UCSD-AML1 (cell line): ENCODE measurements around the gene CCNB1.
"Not testable (repeated sequence)": the region's sequence is repeated elsewhere in the genome, so short reads cannot be mapped to it uniquely, and the experiment has no call there.

ENCODE experiments used
- DNase-seq: peaks from one replicate; lab custom pipeline; 2025; ENCODE audit not compliant: unreplicated experiment; lab: John Stamatoyannopoulos, UW

The CCNB1 gene

DNA sequence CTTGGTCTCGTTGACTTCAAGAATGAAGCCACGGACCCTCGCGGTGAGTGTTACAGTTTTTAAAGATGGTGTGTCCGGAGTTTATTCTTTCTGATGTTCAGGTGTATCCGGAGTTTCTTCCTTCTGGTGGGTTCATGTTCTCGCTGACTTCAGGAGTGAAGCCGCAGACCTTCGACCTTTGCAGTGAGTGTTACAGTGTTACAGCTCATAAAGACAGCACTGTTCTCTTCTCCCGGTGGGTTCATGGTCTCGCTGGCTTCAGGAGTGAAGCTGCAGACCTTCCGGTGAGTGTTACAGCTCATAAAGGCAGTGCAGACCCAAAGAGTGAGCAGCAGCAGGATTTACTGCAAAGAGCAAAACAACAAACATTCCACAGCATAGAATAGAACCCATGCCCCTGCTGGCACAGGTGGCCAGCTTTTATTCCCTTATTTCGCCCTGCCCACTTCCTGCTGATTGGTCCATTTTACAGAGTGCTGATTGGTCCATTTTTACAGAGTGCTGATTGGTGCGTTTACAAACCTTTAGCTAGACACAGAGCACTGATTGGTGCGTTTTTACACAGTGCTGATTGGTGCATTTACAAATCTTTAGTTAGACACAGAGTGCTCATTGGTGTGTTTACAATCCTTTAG, 14.8 kb downstream of the CCNB1 start:
- DNase-seq: not testable (repeated sequence)

DNA sequence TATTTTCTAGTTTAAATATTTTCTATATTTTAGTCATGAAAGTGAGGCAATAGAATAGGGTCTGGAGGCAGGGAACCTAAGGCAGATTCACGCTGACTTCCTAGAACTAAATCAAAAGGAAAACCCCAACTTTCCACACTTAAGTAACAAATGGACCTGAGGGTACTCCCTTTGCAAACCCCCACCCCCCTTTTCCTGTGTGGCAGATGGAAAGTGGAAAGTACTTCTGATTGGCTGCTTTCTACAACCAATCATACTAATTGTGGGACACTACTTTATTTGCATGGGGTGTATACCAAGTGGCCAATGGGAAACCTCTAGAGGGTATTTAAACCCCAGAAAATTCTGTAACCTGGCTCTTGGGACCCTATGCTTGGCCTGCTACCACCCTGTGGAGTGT, 17.7 kb downstream of the CCNB1 start:
- DNase-seq: no peak

DNA sequence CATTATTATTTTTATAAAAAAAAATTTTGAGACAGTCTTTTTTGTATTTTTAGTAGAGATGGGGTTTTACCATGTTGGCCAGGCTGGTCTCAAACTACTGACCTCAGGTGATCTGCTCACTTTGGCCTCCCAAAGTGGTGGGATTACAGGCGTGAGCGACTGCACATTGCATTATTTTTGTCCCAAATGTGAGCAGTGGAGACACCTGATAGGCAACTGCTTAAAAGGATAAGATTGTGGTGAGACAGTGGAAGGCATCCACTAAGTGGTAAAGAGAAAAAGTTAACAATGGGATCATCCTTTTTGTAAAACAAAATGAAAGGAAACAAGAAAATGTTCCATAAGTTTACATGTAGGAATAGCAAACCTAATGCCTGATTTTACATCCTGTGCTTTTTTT, 20.4 kb downstream of the CCNB1 start:
- no peak for DNase-seq

DNA sequence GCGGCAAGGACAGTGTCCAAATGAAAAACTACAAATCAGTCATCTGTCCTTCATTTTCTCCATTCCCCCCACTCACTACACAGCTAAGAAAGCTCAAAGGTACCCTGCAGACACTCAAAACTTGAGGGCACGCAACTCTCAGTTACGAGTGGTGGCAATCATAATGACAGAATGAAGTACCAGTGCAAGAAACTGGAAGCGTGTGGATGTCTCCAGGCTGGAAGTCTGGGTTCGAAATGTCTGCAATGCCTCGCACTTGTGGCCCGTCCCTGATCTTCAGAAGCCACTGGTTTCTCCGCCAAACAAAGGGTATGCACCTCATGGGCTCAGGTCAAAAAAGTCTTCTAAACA, 21.8 kb downstream of the CCNB1 start:
- DNase-seq: no peak

DNA sequence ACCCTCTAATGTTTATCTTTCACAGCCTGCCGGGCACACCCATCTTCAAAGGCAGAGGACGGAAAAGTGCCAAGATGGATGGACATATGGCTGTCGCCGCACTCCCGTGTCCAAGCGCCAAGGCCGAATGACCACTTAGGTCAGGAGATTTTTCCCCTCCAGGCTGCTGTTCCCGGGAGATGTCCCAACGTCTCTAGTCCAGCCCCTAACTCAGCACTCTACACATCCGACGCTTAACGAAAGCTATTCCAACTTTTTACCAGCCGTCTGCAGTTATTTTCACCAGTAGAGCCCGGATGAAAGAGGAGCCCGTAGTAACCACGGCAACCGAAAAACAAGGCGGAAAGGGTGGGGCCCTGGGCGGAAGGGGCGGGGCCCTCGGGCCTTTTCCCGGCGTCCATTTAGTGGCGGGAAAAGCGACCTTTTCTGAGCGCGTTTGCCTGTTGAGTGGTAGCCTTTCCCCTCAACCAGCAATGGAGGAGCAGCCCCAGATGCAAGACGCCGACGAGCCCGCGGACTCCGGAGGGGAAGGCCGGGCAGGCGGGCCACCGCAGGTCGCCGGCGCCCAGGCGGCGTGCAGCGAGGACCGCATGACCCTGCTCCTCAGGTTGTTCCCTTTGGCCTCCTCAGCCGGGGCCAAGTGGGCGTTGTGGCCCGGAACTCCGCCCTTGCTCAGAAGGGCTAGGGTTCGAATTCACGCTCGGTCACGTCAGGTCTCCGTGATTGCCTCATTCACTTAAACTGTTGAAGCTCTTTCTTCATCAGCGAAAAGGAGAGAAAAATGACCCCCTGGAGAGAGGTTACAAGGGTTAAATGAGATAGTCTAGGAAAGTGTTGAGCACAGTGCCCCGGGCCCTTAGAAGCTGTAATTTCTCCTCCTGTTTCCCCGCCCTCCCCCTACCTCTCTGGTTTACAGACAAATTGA, 22.5 kb downstream of the CCNB1 start, which contains the start of gene CENPH:
Gene CENPH, plus strand, starts transcription at position 422 of the 925 bp plus-strand sequence. Its CDS starts 52 bp downstream, at position 474.
- peak; percentile 92 for DNase-seq

DNA sequence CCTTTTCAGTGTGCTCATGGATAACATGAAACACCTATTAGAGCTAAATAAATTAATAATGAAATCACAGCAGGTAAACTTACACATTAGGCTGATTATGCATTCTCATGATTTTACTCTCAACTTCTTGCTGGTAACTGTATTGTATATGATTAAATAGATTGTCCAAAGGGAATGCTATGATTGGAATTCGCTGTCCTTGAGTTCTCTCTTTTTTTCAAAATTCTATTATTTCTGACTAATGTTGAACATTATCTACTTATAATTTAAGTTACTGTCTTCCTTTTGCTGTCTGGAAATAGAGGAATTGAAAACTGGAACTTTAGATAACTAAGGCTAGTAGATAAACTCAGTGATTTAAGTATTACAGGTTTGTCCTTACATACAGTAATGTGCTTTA, 35.5 kb downstream of the CCNB1 start:
- DNase-seq: no peak

DNA sequence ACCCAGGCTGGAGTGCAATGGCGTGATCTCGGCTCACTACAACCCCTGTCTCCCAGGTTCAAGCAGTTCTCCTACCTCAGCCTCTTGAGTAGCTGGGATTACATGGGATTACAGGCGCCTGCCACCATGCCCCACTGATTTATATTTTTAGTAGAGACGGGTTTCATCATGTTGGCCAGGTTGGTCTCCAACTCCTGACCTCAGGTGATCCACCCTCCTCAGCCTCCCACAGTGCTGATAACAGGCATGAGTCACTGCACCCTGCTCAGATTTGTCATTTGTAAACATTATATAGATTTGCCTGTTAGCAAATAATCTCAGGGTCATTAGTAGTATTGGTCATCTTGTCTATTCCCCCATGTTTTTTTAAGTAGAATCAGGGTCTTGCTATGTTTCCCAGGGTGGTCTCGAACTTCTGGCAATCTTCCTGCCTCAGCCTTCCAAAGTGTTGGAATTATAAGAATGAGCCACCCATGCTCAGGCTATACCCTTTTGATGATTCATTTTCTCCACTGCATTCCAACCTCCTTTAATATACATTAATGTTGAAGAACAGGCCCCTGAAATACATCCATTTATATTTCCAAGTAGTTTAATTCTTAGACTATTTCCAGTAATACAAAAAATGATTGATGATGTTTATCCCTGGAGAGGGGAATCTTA, 39.7 kb downstream of the CCNB1 start:
- no peak for DNase-seq

DNA sequence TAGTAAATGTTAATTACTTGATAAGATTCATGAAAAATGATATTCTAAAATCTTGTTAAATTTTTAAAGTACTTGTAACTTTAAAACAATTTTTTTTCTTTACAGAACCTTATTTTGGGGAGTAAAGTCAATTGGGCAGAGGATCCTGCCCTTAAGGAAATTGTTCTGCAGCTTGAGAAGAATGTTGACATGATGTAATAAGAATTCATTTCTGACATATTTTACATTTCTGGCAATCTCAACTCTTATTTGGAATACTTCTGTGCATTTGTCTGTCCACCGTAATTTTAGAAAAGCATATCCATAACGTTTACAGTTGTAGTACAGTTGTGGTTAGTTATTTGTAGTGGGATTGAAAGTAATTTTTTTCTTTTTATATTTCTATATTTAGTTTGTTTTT, 42.7 kb downstream of the CCNB1 start:
- no peak for DNase-seq

DNA sequence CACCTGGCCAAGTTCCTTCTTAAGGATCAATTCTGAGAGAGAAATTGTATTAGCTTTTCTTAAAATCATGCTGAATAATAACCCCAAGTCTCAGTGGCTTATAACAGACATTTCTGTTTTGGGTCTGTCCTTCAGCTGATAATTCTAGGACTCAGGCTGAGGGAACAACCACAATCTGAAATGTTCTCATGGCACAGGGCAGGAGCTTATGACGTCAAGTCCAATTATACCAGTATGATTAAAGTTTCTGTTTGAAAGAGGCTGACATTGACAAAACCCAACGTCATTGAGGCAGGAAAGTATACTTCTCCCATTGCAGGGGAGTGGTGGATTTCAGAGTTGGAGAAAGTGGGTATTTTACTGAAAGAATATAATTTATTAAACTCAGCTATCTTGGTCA, 44.2 kb downstream of the CCNB1 start:
- no peak for DNase-seq

DNA sequence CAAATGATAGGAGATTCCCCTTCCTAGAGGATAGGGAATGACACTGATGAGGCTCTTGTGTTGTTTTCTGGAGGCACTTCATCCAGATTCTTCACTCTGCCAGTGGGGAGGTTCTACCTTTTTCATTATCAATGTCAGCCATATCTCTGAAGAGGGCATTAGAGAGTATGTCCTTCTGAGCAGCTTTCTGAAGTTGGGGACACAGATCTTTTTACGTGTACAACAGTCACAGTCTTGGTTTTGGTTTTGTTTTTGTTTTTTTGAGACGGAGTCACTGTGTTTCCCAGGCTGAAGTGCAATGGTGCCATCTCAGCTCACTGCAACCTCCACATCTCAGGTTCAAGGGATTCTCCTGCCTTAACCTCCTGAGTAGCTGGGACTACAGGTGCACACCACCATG, 45.1 kb downstream of the CCNB1 start:
- no peak for DNase-seq

DNA sequence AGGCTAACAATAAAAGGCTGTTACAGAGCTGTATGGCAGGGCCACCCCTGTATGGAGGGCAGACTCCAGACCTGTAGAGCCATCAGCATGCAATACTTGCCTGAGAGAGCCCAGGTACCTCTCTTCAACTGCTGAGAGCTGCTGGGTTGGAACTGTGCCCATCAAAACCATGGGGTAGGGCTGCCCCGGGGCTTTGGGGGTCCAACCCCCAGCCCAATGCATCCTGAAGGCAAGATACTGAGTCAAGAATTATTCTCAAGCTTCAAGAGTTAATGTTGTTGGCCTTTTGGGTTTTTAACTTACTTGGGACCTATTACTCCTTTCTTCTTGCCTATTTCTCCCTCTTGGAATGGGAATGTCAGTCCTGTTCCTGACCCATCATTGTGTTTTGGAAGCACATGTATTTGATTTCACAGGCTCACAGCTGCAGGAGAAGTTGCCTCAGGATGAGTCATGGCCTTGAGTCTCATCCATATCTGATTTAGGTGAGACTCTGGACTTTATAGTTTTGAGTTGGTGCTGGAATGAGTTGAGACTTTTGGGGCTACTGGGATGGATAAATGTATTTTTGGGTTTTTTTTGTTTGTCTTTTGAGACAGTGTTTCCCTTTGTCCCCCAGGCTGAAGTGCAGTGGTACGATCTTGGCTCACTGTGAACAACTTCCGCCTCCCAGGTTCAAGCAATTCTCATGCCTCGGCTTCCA, 46.7 kb downstream of the CCNB1 start:
- no peak for DNase-seq

DNA sequence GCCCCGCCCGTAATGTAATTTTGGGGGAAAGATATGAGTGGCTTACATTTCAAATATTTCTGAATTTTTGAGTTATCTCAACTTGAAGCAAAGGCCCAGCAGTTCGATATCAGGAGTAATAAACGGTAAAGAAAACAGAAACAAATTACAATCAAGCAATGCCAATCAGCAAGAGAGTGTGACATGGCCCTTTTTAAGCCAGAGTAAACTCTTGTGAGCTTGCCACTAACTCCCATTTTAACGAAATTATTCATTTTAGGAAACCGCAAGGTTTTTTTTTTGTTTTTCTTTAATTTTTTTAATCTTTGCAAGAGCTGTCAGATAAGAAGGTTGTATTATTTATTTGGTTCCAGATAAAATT, 50.2 kb downstream of the CCNB1 start:
- no peak for DNase-seq

DNA sequence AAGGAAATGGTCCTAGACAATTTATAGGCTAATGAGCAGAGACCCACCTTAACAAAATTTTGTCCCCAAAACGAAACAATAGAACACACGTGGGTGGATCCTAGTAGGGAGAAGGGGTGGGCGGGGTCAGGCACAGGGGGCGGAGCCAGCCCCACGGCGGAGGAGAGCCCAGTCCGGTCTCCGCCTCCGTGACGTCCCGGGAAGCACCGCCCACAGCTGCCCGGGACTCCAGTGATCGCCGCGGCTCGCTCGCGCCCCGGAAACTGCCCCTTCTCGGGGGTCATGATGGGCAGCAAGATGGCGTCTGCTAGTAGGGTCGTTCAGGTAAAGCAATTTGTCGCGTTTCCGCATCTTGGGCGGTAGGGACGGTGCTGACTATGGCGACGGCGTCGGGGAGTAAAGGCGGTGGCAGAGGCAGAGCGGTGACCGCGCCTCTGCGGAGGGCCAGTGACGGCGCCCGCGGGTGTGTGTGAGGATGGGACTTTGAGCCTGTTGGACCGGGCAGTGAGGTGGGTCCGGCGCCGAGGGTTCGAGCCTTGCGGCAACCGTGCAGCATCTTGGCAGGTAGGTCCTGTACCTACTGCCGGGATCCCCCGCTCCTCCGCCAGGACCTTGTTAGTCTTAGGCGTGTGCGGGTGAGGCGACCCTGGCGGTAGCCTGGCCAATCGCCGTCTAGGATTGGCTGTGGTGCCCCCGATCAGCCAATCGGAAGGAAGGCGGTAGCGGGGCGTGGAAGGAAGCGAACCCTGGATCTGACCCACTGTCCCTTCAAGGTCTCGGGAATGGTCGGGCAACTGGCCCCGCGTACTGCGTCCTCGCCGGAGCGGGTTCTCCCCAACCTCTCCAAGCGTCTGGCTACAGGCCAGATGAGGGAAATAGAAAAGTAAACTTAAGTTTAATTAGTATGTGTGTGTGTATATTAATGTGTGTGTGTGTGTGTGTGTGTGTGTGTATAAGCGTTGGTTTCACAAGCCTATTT, 50.9 kb downstream of the CCNB1 start:
- peak; percentile 95 for DNase-seq

DNA sequence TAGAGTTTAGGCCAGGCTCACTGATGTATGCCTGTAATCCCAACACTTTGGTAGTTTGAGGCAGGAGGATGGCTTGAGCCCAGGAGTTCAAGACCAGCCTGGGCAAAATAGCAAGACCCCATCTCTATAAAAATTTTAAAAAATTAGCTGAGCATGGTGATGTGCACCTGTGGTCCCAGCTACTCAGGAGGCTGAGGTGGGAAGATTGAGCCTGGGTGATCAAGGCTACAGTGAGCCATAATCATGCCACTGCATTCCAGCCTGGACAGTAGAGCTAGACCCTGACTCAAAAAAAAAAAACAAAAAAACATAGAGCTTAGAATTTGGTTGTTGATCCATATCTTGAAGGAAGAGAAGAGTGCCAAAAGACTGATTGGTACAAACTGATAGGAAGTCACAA, 53.0 kb downstream of the CCNB1 start:
- DNase-seq: no peak

DNA sequence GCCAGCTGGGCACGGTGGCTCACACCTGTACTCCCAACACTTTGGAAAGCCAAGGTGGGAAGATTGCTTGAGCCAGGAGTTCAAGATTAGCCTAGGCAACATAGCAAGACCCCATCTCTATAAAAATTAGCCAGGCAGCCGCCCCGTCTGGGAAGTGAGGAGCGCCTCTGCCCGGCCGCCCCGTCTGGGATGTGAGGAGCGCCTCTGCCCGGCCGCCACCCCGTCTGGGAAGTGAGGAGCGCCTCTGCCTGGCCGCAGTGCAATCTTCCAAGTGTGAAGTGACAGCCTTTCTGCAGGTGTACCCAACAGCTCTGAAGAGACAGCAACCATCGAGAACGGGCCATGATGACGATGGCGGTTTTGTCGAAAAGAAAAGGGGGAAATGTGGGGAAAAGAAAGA, 53.4 kb downstream of the CCNB1 start:
- not testable (repeated sequence) for DNase-seq

DNA sequence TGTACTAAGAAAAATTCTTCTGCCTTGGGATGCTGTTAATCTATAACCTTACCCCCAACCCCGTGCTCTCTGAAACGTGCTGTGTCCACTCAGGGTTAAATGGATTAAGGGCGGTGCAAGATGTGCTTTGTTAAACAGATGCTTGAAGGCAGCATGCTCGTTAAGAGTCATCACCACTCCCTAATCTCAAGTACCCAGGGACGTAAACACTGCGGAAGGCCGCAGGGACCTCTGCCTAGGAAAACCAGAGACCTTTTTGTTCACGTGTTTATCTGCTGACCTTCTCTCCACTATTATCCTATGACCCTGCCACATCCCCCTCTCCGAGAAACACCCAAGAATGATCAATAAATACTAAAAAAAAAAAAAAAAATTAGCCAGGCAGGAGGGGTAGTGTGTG, 53.9 kb downstream of the CCNB1 start:
- not testable (repeated sequence) for DNase-seq

DNA sequence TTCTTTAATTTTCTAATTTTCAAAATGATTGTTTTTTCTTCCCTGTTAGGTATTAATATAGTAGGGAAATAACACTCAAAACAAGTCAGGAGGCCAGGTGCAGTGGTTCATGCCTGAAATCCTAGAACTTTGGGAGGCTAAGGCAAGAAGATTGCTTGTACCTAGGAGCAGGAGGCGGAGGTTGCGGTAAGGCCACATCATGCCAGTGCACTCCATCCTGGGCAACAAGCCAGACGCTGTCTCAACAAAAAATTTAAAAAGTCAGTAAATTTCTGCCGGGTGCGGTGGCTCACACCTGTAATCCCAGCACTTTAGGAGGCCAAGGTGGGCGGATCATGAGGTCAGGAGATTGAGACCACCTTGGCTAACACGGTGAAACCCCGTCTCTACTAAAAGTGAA, 57.6 kb downstream of the CCNB1 start:
- no peak for DNase-seq

DNA sequence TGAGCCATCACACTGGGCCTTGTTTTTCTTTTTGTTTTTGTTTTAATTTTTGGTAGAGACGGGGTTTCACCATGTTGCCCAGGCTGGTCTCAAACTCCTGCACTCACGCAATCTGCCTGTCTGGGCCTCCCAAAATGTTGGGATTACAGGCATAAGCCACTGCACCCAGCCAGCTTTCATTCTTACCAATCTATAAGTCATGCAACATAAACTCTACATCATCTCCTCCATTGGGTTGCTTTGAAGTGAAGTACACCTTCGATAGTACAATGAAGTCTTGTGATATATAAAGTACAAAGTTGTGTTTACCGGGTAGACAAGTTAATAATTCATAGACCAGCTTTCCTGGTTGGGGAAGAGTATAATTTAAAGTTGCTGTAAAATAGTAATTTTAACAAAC, 58.9 kb downstream of the CCNB1 start:
- DNase-seq: no peak
